ENCODE data around the gene TMEM185A. TPM values are rescaled to one million over a fixed set of nuclear protein-coding genes. Genes with fewer than 3 reads are reported as not detected.
"Not testable (repeated sequence)": the region's sequence is repeated elsewhere in the genome, so short reads cannot be mapped to it uniquely, and the experiment has no call there.

Gene TMEM185A
- total RNA-seq, 1 experiment from 2014 or later = 23.6 TPM

DNA sequence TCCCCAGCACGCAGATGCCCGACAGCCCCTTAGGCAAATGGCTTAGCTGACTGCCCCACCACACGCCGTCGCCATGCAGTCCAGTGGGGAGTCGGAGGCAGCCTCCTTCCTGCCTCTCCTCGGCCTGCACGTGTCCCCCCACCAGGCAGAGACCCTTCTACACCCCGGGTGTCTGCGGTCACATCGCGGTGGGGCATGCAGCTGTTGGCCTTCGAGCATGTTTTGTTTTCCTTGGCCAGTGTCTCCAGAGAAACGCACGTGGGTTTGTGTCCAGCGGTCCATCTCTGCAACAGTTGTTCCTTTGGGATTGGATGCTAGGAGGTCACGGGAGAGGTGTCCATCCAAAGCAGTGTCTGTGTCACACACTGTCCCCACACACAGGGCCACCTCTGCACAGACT is 36.4 kb downstream of the TMEM185A start, which contains the start of gene HSFX2:
Gene HSFX2 (minus strand): TSS at position 101 of the 400 bp plus-strand sequence. CDS start 614 bp downstream, outside the sequence.
- not testable (repeated sequence) for H3K4me3 Mint-ChIP-seq; H2AFZ ChIP-seq (ENCODE audit: low read length); H2BK12ac ChIP-seq (ENCODE audit: insufficient read length, low read depth, low read length); H3K79me2 ChIP-seq (ENCODE audit: insufficient read depth, low read length); H3K27ac Mint-ChIP-seq; H3T11ph ChIP-seq (ENCODE audit: low read length); H3K79me1 ChIP-seq (ENCODE audit: insufficient read depth, low read depth, low read length, poor library complexity, severe bottlenecking); H3K4me1 Mint-ChIP-seq; H3K4me2 ChIP-seq (ENCODE audit: insufficient read depth, insufficient read length, low read length); H4K20me1 ChIP-seq (ENCODE audit: control insufficient read depth, insufficient read depth, insufficient read length); H3K9me3 Mint-ChIP-seq; H2BK15ac ChIP-seq (ENCODE audit: low read depth, low read length); H3K27ac ChIP-seq (ENCODE audit: insufficient read length, low read depth, low read length); H3K36me3 Mint-ChIP-seq (ENCODE audit: insufficient read depth in 1 of 3, low read depth in 3 of 3); H3K23me2 ChIP-seq (ENCODE audit: insufficient read length, low read depth, low read length, poor library complexity, severe bottlenecking); H2BK5ac ChIP-seq (ENCODE audit: insufficient read length, low read length); H2AK5ac ChIP-seq (ENCODE audit: insufficient read length, low read length); H4K5ac ChIP-seq (ENCODE audit: insufficient read length, low read depth, low read length); H3K9me3 ChIP-seq (ENCODE audit: control insufficient read depth, low read depth, low read length); H3K27me3 ChIP-seq (ENCODE audit: insufficient read depth, low read length); H3K23ac ChIP-seq (ENCODE audit: insufficient read length, low read depth, low read length); H3K4ac ChIP-seq (ENCODE audit: low read depth, low read length); DNase-seq; H3K9ac ChIP-seq (ENCODE audit: extremely low read depth, insufficient read length, low read length); H2BK120ac ChIP-seq (ENCODE audit: low read depth, low read length, poor library complexity, severe bottlenecking); H3K14ac ChIP-seq (ENCODE audit: insufficient read depth, low read length); H4K91ac ChIP-seq (ENCODE audit: insufficient read length, low read depth, low read length); H4K8ac ChIP-seq (replicated peaks; ENCODE audit: insufficient read length, low read depth, low read length); H3K4me1 ChIP-seq (ENCODE audit: insufficient read depth, low read length); H3K56ac ChIP-seq (ENCODE audit: insufficient read length, low read depth, low read length); H2BK20ac ChIP-seq (ENCODE audit: low read depth, low read length, poor library complexity, severe bottlenecking); H3K27me3 Mint-ChIP-seq (ENCODE audit: low read depth); H3K18ac ChIP-seq (ENCODE audit: insufficient read length, low read depth, low read length)
- WGBS (ENCODE audit: extremely low coverage, insufficient read length, low lambda C conversion rate) = no CpG with 5 or more reads among the region's 17 CpGs

DNA sequence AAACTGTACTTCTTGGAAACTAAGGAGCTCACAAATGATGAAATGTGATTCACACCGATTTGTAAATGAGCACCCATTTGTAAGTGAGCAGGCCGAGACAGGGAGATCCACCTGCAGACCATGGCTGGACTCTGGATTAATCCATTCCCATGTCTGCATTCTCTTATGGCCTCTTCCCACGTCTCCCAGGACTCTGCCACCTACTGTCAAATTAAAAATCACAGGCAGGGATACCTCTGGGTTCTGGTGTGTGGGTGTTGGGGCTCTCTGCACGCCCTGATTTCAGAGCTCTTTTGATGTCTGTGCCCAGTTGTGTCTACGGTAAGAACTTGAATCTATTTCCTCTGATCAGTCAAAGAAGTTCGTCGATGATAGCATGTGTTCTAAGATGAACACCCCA is 40.6 kb downstream of the TMEM185A start:
- not testable (repeated sequence) for H4K20me1 ChIP-seq (ENCODE audit: control insufficient read depth, insufficient read depth, insufficient read length); H2AFZ ChIP-seq (ENCODE audit: low read length); H3K18ac ChIP-seq (ENCODE audit: insufficient read length, low read depth, low read length); H2BK120ac ChIP-seq (ENCODE audit: low read depth, low read length, poor library complexity, severe bottlenecking); H3K23ac ChIP-seq (ENCODE audit: insufficient read length, low read depth, low read length); H2BK5ac ChIP-seq (ENCODE audit: insufficient read length, low read length); H3K4me1 ChIP-seq (ENCODE audit: insufficient read depth, low read length); H3T11ph ChIP-seq (ENCODE audit: low read length); H3K56ac ChIP-seq (ENCODE audit: insufficient read length, low read depth, low read length); H3K23me2 ChIP-seq (ENCODE audit: insufficient read length, low read depth, low read length, poor library complexity, severe bottlenecking); H3K36me3 Mint-ChIP-seq (ENCODE audit: insufficient read depth in 1 of 3, low read depth in 3 of 3); H3K9ac ChIP-seq (ENCODE audit: extremely low read depth, insufficient read length, low read length); H2BK20ac ChIP-seq (ENCODE audit: low read depth, low read length, poor library complexity, severe bottlenecking); H4K91ac ChIP-seq (ENCODE audit: insufficient read length, low read depth, low read length); H3K9me3 ChIP-seq (ENCODE audit: control insufficient read depth, low read depth, low read length); H3K4me2 ChIP-seq (ENCODE audit: insufficient read depth, insufficient read length, low read length); H3K9me3 Mint-ChIP-seq; H3K27me3 Mint-ChIP-seq (ENCODE audit: low read depth); H3K14ac ChIP-seq (ENCODE audit: insufficient read depth, low read length); H2BK12ac ChIP-seq (ENCODE audit: insufficient read length, low read depth, low read length); DNase-seq; H2AK5ac ChIP-seq (ENCODE audit: insufficient read length, low read length); H4K8ac ChIP-seq (replicated peaks; ENCODE audit: insufficient read length, low read depth, low read length); H3K4ac ChIP-seq (ENCODE audit: low read depth, low read length); H3K27me3 ChIP-seq (ENCODE audit: insufficient read depth, low read length); H3K79me2 ChIP-seq (ENCODE audit: insufficient read depth, low read length); H4K5ac ChIP-seq (ENCODE audit: insufficient read length, low read depth, low read length); H3K4me3 Mint-ChIP-seq; H3K27ac Mint-ChIP-seq; H3K79me1 ChIP-seq (ENCODE audit: insufficient read depth, low read depth, low read length, poor library complexity, severe bottlenecking); H3K27ac ChIP-seq (ENCODE audit: insufficient read length, low read depth, low read length); H2BK15ac ChIP-seq (ENCODE audit: low read depth, low read length); H3K4me1 Mint-ChIP-seq
- no CpG with 5 or more reads among the region's 7 CpGs for WGBS (ENCODE audit: extremely low coverage, insufficient read length, low lambda C conversion rate)
